Stomach smooth muscle (tissue), 2 donors: ENCODE data around the gene APCDD1L.

ENCODE experiments used
- H3K27ac ChIP-seq: one replicate; pipeline ENCODE4 v1.7.0; 2013; ENCODE audit warnings: mild to moderate bottlenecking, low read length, inconsistent platforms
- H3K27me3 ChIP-seq, 2 donors: one replicate each; pipeline ENCODE4 v1.7.0; 2013; ENCODE audit warnings: low read length in 2 of 2; ENCODE audit not compliant: insufficient read depth in 2 of 2, control insufficient read depth in 1 of 2
- H3K36me3 ChIP-seq, 2 donors: one replicate each; pipeline ENCODE4 v1.7.0; 2013; ENCODE audit warnings: low read length in 2 of 2; ENCODE audit not compliant: control insufficient read depth in 2 of 2, insufficient read depth in 2 of 2
- H3K4me1 ChIP-seq: one replicate; pipeline ENCODE4 v1.7.0; 2013; ENCODE audit warnings: low read length; ENCODE audit not compliant: control insufficient read depth, insufficient read depth
- H3K4me3 ChIP-seq, 2 donors: one replicate each; pipeline ENCODE4 v1.7.0; 2013; ENCODE audit warnings: low read length in 2 of 2
- H3K9ac ChIP-seq, 2 donors: one replicate each; pipeline ENCODE4 v1.7.0; 2013; ENCODE audit warnings: low read length in 2 of 2, mild to moderate bottlenecking in 1 of 2
- H3K9me3 ChIP-seq, 2 donors: one replicate each; pipeline ENCODE4 v1.7.0; 2013; ENCODE audit warnings: low read length in 2 of 2; ENCODE audit not compliant: control insufficient read depth in 2 of 2
- donor health status: healthy.
- donor health status: Pancreatic carcinoma.

Gene APCDD1L

GRCh38 chr20:58515233-58516212 is at the start of gene APCDD1L:
Gene APCDD1L, minus strand, starts transcription at chr20:58515399. Its CDS starts 692 bp downstream, at chr20:58514707.
- no peak within 1 kb of the TSS for H3K27ac ChIP-seq
- H3K9ac ChIP-seq, result no peak within 1 kb of the TSS
- peak within 1 kb of the TSS; percentile 11 to 58 for H3K4me3 ChIP-seq
- no peaks in the 10 kb centered on the region for H3K36me3 ChIP-seq
- no peaks in the 10 kb centered on the region for H3K9me3 ChIP-seq
- H3K27me3 ChIP-seq, result peaks cover 9 to 15% of the 10 kb centered on the region in 2 donors
- H3K4me1 ChIP-seq, result no peaks in the 10 kb centered on the region

GRCh38 chr20:58559368-58559729 is 44.1 kb upstream of the APCDD1L start:
- Histone ChIP-seq H3K9me3 (no peaks in the 10 kb centered on the region), H3K36me3 (no peaks in the 10 kb centered on the region), H3K27ac (no peak overlapping the region), H3K27me3 (no peaks in the 10 kb centered on the region), H3K4me1 (no peaks in the 10 kb centered on the region), H3K4me3 (no peak overlapping the region), H3K9ac (no peak overlapping the region)

GRCh38 chr20:58558486-58559367 is 43.5 kb upstream of the APCDD1L start:
- Histone ChIP-seq H3K27me3 (no peaks in the 10 kb centered on the region), H3K4me3 (no peak overlapping the region), H3K9me3 (no peaks in the 10 kb centered on the region), H3K36me3 (no peaks in the 10 kb centered on the region), H3K27ac (no peak overlapping the region), H3K4me1 (no peaks in the 10 kb centered on the region), H3K9ac (no peak overlapping the region)

GRCh38 chr20:58557733-58558342 is 42.6 kb upstream of the APCDD1L start:
- no peaks in the 10 kb centered on the region for H3K36me3 ChIP-seq
- no peak overlapping the region for H3K4me3 ChIP-seq
- no peaks in the 10 kb centered on the region for H3K27me3 ChIP-seq
- H3K9me3 ChIP-seq, result no peaks in the 10 kb centered on the region
- H3K27ac ChIP-seq, result no peak overlapping the region
- no peak overlapping the region for H3K9ac ChIP-seq
- H3K4me1 ChIP-seq, result no peaks in the 10 kb centered on the region

- H3K4me3 ChIP-seq, result no peak overlapping the region
- H3K36me3 ChIP-seq, result no peaks in the 10 kb centered on the region
- no peaks in the 10 kb centered on the region for H3K4me1 ChIP-seq
- H3K27me3 ChIP-seq, result no peaks in the 10 kb centered on the region
- H3K27ac ChIP-seq, result no peak overlapping the region
- H3K9me3 ChIP-seq, result no peaks in the 10 kb centered on the region
- H3K9ac ChIP-seq, result no peak overlapping the region
Observed at GRCh38 chr20:58556961-58557360, 41.8 kb upstream of the APCDD1L start.

GRCh38 chr20:58555078-58555765 is 40.0 kb upstream of the APCDD1L start:
- H3K4me1 ChIP-seq, result no peaks in the 10 kb centered on the region
- H3K27me3 ChIP-seq, result no peaks in the 10 kb centered on the region
- no peak overlapping the region for H3K4me3 ChIP-seq
- no peaks in the 10 kb centered on the region for H3K9me3 ChIP-seq
- H3K36me3 ChIP-seq, result no peaks in the 10 kb centered on the region
- no peak overlapping the region for H3K9ac ChIP-seq
- no peak overlapping the region for H3K27ac ChIP-seq

- Histone ChIP-seq H3K27me3 (no peaks in the 10 kb centered on the region), H3K4me3 (no peak overlapping the region), H3K36me3 (no peaks in the 10 kb centered on the region), H3K9me3 (no peaks in the 10 kb centered on the region), H3K27ac (no peak overlapping the region), H3K4me1 (no peaks in the 10 kb centered on the region), H3K9ac (no peak overlapping the region)
Observed at GRCh38 chr20:58554541-58554940, 39.3 kb upstream of the APCDD1L start.

GRCh38 chr20:58553841-58554240 is 38.6 kb upstream of the APCDD1L start:
- Histone ChIP-seq H3K27me3 (peaks cover 0 to 2% of the 10 kb centered on the region in 2 donors), H3K9me3 (no peaks in the 10 kb centered on the region), H3K4me1 (no peaks in the 10 kb centered on the region), H3K27ac (no peak overlapping the region), H3K9ac (no peak overlapping the region), H3K4me3 (no peak overlapping the region), H3K36me3 (no peaks in the 10 kb centered on the region)

GRCh38 chr20:58553166-58553696 is 38.0 kb upstream of the APCDD1L start:
- Histone ChIP-seq H3K4me1 (no peaks in the 10 kb centered on the region), H3K4me3 (no peak overlapping the region), H3K9me3 (no peaks in the 10 kb centered on the region), H3K27me3 (peaks cover 0 to 4% of the 10 kb centered on the region in 2 donors), H3K36me3 (no peaks in the 10 kb centered on the region), H3K9ac (no peak overlapping the region), H3K27ac (no peak overlapping the region)
